Psoas muscle (tissue), 8 donors: ENCODE data around the gene RRP1. TPM values are rescaled to one million over a fixed set of nuclear protein-coding genes. Genes with fewer than 3 reads are reported as not detected.
A peak's percentile ranks its signal among the peaks of the same experiment; 100 is the strongest.

Experiments
- ATAC-seq, 4 donors: fragments of 200-7000 bp; cut with Tn5 transposase; one replicate each; pipeline ENCODE4 v1.9.1; 2020; ENCODE audit warnings: moderate library complexity in 3 of 4, mild to moderate bottlenecking in 2 of 4
- DNase-seq, 2 donors: peaks; one replicate each; pipeline ENCODE4 v3.0.0-alpha.2; 2020
- H3K27ac ChIP-seq: fragments of 200-600 bp; one replicate; pipeline ENCODE4 v1.8.0; 2022
- H3K27me3 ChIP-seq, 3 donors: fragments of 200-600 bp in 1 of 3; one replicate each; pipeline versions ENCODE4 v1.6.1 to v1.8.0; 2013 to 2022; ENCODE audit warnings: low read length in 2 of 3, mild to moderate bottlenecking in 2 of 3, moderate library complexity in 1 of 3; ENCODE audit not compliant: insufficient read depth in 3 of 3
- H3K36me3 ChIP-seq, 2 donors: fragments of 200-600 bp in 1 of 2; one replicate each; pipeline versions ENCODE4 v1.6.1 to v1.8.0; 2013 to 2022; ENCODE audit warnings: low read depth in 1 of 2, mild to moderate bottlenecking in 1 of 2, moderate library complexity in 1 of 2; ENCODE audit not compliant: insufficient read depth in 1 of 2
- H3K4me1 ChIP-seq: fragments of 200-600 bp; one replicate; pipeline ENCODE4 v1.8.0; 2022
- H3K4me3 ChIP-seq: fragments of 200-600 bp; one replicate; pipeline ENCODE4 v1.8.0; 2022; ENCODE audit warnings: mild to moderate bottlenecking
- H3K9me3 ChIP-seq: fragments of 200-600 bp; one replicate; pipeline ENCODE4 v1.8.0; 2022
- WGBS, 3 donors: extraction: QIAGEN DNeasy Blood & Tissue Kit; methylation state at CpG; one replicate each; pipeline versions ENCODE4 v1.1.6 to v1.1.7; 2013; 5-methylcytosine and 5-hydroxymethylcytosine counted together
- intact Hi-C, 2 donors: fragments of 100-400 bp; cut with DNase I; formaldehyde crosslinking; loops; one replicate each; pipeline versions ENCODE4 v1.11.0 to v1.14.2; 2022
- polyA plus RNA-seq, 3 donors: library from polyadenylated mRNA; stranded (reverse); fragments of 200-250 nt; gene quantifications; one replicate each; pipeline ENCODE4 v1.2.3, GENCODE V29; 2013
- total RNA-seq, 4 donors: library from RNA; stranded (reverse); fragmentation: NEBNext Ultra II Directional in 2 of 4; extraction: Animal tissue kit (Norgen Biotek cat#: 25700) in 2 of 4; gene quantifications; one replicate each; pipeline versions ENCODE4 v1.2.1 to v1.2.4, GENCODE V29; 2021 to 2023
- TF ChIP-seq, protein P1 (sequence below): fragments of 200-600 bp; IDR thresholded peaks from one replicate; pipeline ENCODE4 v1.8.0; 2022; ENCODE audit warnings: antibody characterized with exemption
- donor health status: healthy with polysubstance abuse.
- donor health status: DM: no; HTN: no; CAD: no; lungs with moderate emphysema.
- donor health status: Bipolar disorder and iron deficiency.
- donor health status: healthy.
- donor health status: DM: yes; HTN: yes; CAD: no.
- donor health status: DM: no; HTN: no; CAD: no.
- donor health status: DM: no; HTN: no; CAD: no.
- donor health status: DM: yes; HTN: yes; CAD: no.

RRP1 gene
- total and polyA plus RNA-seq, 7 donors = 9.5 to 29.7 (median 18.9) TPM

DNA sequence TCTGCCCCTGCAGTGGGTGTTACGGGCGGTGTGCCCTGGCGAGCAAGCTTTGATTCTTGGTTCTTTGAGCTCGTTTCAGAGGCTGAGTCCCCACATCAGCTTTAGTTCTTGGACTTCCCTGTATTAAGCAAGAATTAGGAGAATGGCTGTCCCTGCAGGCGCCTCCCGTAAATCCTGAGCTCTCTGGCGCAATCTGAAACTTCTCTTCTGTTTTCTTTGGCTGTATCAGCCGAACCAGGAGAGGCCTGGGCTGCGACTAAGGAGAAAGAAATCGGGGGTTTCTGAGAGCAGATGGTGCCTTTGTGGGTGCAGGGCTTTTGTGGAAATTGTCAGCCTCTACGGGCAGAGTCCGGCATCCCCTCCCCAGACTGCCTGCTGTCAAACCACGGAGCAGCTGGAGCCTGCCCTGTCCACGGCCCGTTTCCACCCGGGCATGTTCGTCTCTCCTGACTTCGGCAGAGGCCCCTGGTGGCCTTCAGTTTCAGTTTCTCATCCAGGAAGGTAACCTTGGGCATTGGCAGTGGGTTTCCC, 31.2 kb upstream of the RRP1 start:
- intact Hi-C loops = loop anchor here in 1 of 2 donors (10.0 kb wide), 1 partner anchor 57 kb away; no protein-coding TSS in a partner anchor
- Histone ChIP-seq H3K9me3 (no peaks in the 10 kb centered on the region), H3K27ac (no peak overlapping the region), H3K4me1 (no peaks in the 10 kb centered on the region), H3K27me3 (no peaks in the 10 kb centered on the region), H3K4me3 (peak overlapping the region; percentile 20), H3K36me3 (peaks cover 10 to 56% of the 10 kb centered on the region in 2 donors)
- TF ChIP-seq, protein P1, sequence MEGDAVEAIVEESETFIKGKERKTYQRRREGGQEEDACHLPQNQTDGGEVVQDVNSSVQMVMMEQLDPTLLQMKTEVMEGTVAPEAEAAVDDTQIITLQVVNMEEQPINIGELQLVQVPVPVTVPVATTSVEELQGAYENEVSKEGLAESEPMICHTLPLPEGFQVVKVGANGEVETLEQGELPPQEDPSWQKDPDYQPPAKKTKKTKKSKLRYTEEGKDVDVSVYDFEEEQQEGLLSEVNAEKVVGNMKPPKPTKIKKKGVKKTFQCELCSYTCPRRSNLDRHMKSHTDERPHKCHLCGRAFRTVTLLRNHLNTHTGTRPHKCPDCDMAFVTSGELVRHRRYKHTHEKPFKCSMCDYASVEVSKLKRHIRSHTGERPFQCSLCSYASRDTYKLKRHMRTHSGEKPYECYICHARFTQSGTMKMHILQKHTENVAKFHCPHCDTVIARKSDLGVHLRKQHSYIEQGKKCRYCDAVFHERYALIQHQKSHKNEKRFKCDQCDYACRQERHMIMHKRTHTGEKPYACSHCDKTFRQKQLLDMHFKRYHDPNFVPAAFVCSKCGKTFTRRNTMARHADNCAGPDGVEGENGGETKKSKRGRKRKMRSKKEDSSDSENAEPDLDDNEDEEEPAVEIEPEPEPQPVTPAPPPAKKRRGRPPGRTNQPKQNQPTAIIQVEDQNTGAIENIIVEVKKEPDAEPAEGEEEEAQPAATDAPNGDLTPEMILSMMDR = no peak
- peak; percentile 55 to 59 for DNase-seq
- 44 to 67% (median 56%) methylated on average over 18 of the region's 18 CpGs for WGBS, 3 donors
- ATAC-seq = peak in 3 of 4 donors; percentile 22 to 65 (median 51)

DNA sequence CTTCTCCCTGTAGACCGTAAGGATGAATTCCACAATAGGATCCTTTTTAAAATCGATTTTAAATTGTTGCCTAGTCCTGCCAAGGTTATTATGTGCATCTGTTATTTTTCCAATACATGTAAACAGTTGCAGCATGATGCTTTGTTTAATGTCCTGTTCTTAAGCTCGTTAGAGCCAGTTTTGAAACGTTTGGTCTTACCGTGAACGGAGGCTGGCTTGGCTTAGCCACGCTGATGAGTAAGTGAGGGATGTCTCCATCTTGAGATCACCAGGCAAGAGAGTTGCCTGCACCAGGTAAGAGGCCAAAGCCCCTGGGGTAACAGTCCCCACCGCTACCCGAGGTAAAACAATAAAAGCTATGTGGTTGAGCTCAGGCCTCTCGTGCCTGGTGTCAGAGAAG, 30.6 kb upstream of the RRP1 start:
- H3K27me3 ChIP-seq = no peaks in the 10 kb centered on the region
- H3K4me3 ChIP-seq = no peak overlapping the region
- H3K27ac ChIP-seq = no peak overlapping the region
- H3K9me3 ChIP-seq = no peaks in the 10 kb centered on the region
- ATAC-seq = no peak
- WGBS, 3 donors = 72 to 82% (median 75%) methylated on average over 10 of the region's 10 CpGs
- peaks cover 5 to 50% of the 10 kb centered on the region in 2 donors for H3K36me3 ChIP-seq
- intact Hi-C loops = loop anchor here in 1 of 2 donors (10.0 kb wide), 1 partner anchor 56 kb away; no protein-coding TSS in a partner anchor
- H3K4me1 ChIP-seq = no peaks in the 10 kb centered on the region
- DNase-seq = no peak
- TF ChIP-seq, protein P1 = no peak

DNA sequence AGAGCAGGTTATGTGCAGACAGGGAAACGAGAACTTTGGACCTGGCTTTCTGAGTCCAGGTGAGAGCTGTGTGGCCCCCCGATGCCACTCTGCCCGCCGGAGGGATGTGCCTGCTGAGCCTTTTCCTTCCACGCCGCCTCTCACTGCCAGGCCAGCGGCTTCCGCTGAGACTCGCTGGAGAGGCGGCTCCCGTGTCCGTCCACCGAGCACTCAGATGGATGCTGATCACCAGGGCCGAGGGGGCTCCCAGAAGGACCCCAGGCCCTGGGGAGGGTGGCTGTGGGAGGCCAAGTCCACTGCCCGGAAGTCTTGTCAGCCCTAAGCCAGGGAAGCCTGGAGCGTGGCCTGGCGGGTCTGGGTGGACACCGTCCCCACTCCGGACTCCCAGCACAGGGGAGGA, 29.7 kb upstream of the RRP1 start:
- H3K27ac ChIP-seq = no peak overlapping the region
- WGBS, 3 donors = 95 to 97% (median 96%) methylated on average over 19 of the region's 19 CpGs
- no peaks in the 10 kb centered on the region for H3K27me3 ChIP-seq
- H3K4me3 ChIP-seq = no peak overlapping the region
- H3K4me1 ChIP-seq = no peaks in the 10 kb centered on the region
- no peaks in the 10 kb centered on the region for H3K9me3 ChIP-seq
- intact Hi-C loops = loop anchor here in 1 of 2 donors (10.0 kb wide), 1 partner anchor 55 kb away; no protein-coding TSS in a partner anchor
- TF ChIP-seq, protein P1 = no peak
- H3K36me3 ChIP-seq = peaks cover 0 to 42% of the 10 kb centered on the region in 2 donors
- ATAC-seq (no peak), DNase-seq (no peak)

DNA sequence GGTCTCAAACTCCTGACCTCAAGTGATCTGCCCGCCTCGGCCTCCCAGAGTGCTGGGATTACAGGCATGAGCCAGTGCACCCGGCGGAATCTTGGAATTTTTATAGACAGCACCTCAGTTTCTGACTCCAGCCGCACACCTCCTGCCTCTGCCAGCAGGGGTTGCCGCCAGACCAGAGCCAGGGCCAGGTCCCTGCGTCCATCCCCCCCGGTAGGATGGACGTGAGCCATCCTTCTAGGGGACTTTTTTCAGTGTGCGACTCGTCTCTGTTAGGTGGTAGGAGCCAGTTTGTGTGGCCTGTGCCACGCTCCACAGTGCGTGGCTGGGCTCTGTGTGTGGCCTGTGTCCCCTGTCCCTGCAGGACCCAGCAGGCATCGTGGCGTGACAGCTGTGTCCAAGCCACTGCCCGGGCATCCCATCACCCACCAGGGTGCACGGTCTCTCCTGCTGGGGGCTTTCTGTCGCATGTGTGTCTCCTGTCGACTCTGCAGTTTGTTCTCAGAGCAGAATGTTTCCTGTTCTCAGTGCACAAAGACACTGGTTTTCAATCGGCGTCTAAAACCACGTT, 28.9 kb upstream of the RRP1 start:
- intact Hi-C loops = no loop called here
- Histone ChIP-seq H3K9me3 (no peaks in the 10 kb centered on the region), H3K36me3 (peaks cover 0 to 36% of the 10 kb centered on the region in 2 donors), H3K4me1 (no peaks in the 10 kb centered on the region), H3K27ac (no peak overlapping the region), H3K4me3 (no peak overlapping the region), H3K27me3 (no peaks in the 10 kb centered on the region)
- ATAC-seq (no peak), DNase-seq (no peak)
- WGBS, 3 donors = 86 to 89% (median 87%) methylated on average over 22 of the region's 22 CpGs
- TF ChIP-seq, protein P1 = no peak
